H9 (cell line): ENCODE measurements around the gene NRBF2. TPM values are rescaled to one million over a fixed set of nuclear protein-coding genes. Genes with fewer than 3 reads are reported as not detected.

Experiments used
- DNase-seq: peaks from one replicate; pipeline ENCODE4 v3.0.0-alpha.2; 2017
- H2AFZ ChIP-seq: one replicate; pipeline ENCODE4 v1.6.1; 2013; ENCODE audit warnings: mild to moderate bottlenecking, low read length, control low read depth, moderate library complexity
- H2AK5ac ChIP-seq: 2 replicates; pipeline ENCODE4 v1.6.1; 2013; ENCODE audit warnings: low read length, control low read depth, mixed read lengths; ENCODE audit not compliant: insufficient read length
- H2BK120ac ChIP-seq: one replicate; pipeline ENCODE4 v1.6.1; 2013; ENCODE audit warnings: low read depth, mild to moderate bottlenecking, low read length, control low read depth, inconsistent platforms; ENCODE audit not compliant: poor library complexity, severe bottlenecking
- H2BK12ac ChIP-seq: 2 replicates; pipeline ENCODE4 v1.6.1; 2013; ENCODE audit warnings: low read length, control low read depth, mixed read lengths, low read depth; ENCODE audit not compliant: insufficient read length
- H2BK15ac ChIP-seq: 2 replicates; pipeline ENCODE4 v1.6.1; 2013; ENCODE audit warnings: low read depth, low read length, control low read depth
- H2BK20ac ChIP-seq: one replicate; pipeline ENCODE4 v1.6.1; 2013; ENCODE audit warnings: low read depth, mild to moderate bottlenecking, low read length, control low read depth, inconsistent platforms; ENCODE audit not compliant: poor library complexity, severe bottlenecking
- H2BK5ac ChIP-seq: 2 replicates; pipeline ENCODE4 v1.6.1; 2013; ENCODE audit warnings: low read length, control low read depth, mixed read lengths; ENCODE audit not compliant: insufficient read length
- H3K14ac ChIP-seq: 2 replicates; pipeline ENCODE4 v1.6.1; 2013; ENCODE audit warnings: low read length, control low read depth; ENCODE audit not compliant: insufficient read depth
- H3K18ac ChIP-seq: 2 replicates; pipeline ENCODE4 v1.6.1; 2013; ENCODE audit warnings: low read depth, mild to moderate bottlenecking, mixed read lengths, low read length, control low read depth; ENCODE audit not compliant: insufficient read length
- H3K23ac ChIP-seq: 2 replicates; pipeline ENCODE4 v1.6.1; 2013; ENCODE audit warnings: low read length, control low read depth, mixed read lengths, low read depth; ENCODE audit not compliant: insufficient read length
- H3K23me2 ChIP-seq: 2 replicates; pipeline ENCODE4 v1.6.1; 2013; ENCODE audit warnings: low read depth, mild to moderate bottlenecking, mixed read lengths, low read length, control low read depth; ENCODE audit not compliant: insufficient read length, poor library complexity, severe bottlenecking
- H3K27ac ChIP-seq: 2 replicates; pipeline ENCODE4 v1.5.1; 2013; ENCODE audit warnings: low read length, control low read depth, mixed read lengths, low read depth; ENCODE audit not compliant: insufficient read length
- H3K27me3 ChIP-seq: 2 replicates; pipeline ENCODE4 v1.6.1; 2013; ENCODE audit warnings: low read length, control low read depth, inconsistent platforms; ENCODE audit not compliant: insufficient read depth
- H3K4ac ChIP-seq: 2 replicates; pipeline ENCODE4 v1.6.1; 2013; ENCODE audit warnings: low read depth, mild to moderate bottlenecking, control low read depth, inconsistent platforms, low read length, moderate library complexity
- H3K4me1 ChIP-seq: 2 replicates; pipeline ENCODE4 v1.6.1; 2013; ENCODE audit warnings: low read length, control low read depth, inconsistent platforms; ENCODE audit not compliant: insufficient read depth
- H3K4me2 ChIP-seq: 2 replicates; pipeline ENCODE4 v1.6.1; 2013; ENCODE audit warnings: low read length, control low read depth, mixed read lengths; ENCODE audit not compliant: insufficient read length, insufficient read depth
- H3K56ac ChIP-seq: 2 replicates; pipeline ENCODE4 v1.6.1; 2013; ENCODE audit warnings: low read depth, mild to moderate bottlenecking, mixed read lengths, low read length, control low read depth; ENCODE audit not compliant: insufficient read length
- H3K79me1 ChIP-seq: 2 replicates; pipeline ENCODE4 v1.6.1; 2013; ENCODE audit warnings: low read depth, mild to moderate bottlenecking, moderate library complexity, low read length, control low read depth, inconsistent platforms; ENCODE audit not compliant: insufficient read depth, poor library complexity, severe bottlenecking
- H3K79me2 ChIP-seq: 2 replicates; pipeline ENCODE4 v1.6.1; 2013; ENCODE audit warnings: low read length, control low read depth, inconsistent platforms; ENCODE audit not compliant: insufficient read depth
- H3K9ac ChIP-seq: 2 replicates; pipeline ENCODE4 v1.6.1; 2013; ENCODE audit warnings: low read length, control low read depth, mixed read lengths; ENCODE audit not compliant: insufficient read length; ENCODE audit errors: extremely low read depth
- H3K9me3 ChIP-seq: one replicate; pipeline ENCODE4 v1.6.1; 2013; ENCODE audit warnings: low read depth, low read length, inconsistent platforms; ENCODE audit not compliant: control insufficient read depth
- H3T11ph ChIP-seq: one replicate; pipeline ENCODE4 v1.6.1; 2013; ENCODE audit warnings: mild to moderate bottlenecking, low read length, control low read depth, inconsistent platforms
- H4K20me1 ChIP-seq: one replicate; pipeline ENCODE4 v1.6.1; 2013; ENCODE audit not compliant: control insufficient read depth, insufficient read length, insufficient read depth
- H4K5ac ChIP-seq: 2 replicates; pipeline ENCODE4 v1.6.1; 2013; ENCODE audit warnings: low read depth, mild to moderate bottlenecking, mixed read lengths, low read length, control low read depth; ENCODE audit not compliant: insufficient read length
- H4K8ac ChIP-seq: replicated peaks from 2 replicates; pipeline ENCODE4 v1.6.1; 2013; ENCODE audit warnings: low read length, control low read depth, mixed read lengths, low read depth; ENCODE audit not compliant: insufficient read length
- H4K91ac ChIP-seq: 2 replicates; pipeline ENCODE4 v1.6.1; 2013; ENCODE audit warnings: low read depth, mild to moderate bottlenecking, moderate library complexity, mixed read lengths, low read length, control low read depth; ENCODE audit not compliant: insufficient read length
- H3K27ac Mint-ChIP-seq, 3 experiments: 2 replicates in 2 of 3; 3 replicates in 1 of 3; pipeline ENCODE4 v1.8.0; 2020 to 2021; ENCODE audit warnings: mixed read lengths in 3 of 3, mild to moderate bottlenecking in 1 of 3, moderate library complexity in 1 of 3
- H3K27me3 Mint-ChIP-seq: 2 replicates; pipeline ENCODE4 v1.8.0; 2021; ENCODE audit warnings: low read depth, mild to moderate bottlenecking, moderate library complexity, mixed read lengths
- H3K36me3 Mint-ChIP-seq, 3 experiments: 2 replicates in 2 of 3; 3 replicates in 1 of 3; pipeline ENCODE4 v1.8.0; 2020 to 2021; ENCODE audit warnings: low read depth in 3 of 3, mixed read lengths in 3 of 3; ENCODE audit not compliant: insufficient read depth in 1 of 3
- H3K4me1 Mint-ChIP-seq, 2 experiments: 2 replicates each; pipeline ENCODE4 v1.8.0; 2020; ENCODE audit warnings: mixed read lengths in 2 of 2
- H3K4me3 Mint-ChIP-seq, 2 experiments: 2 replicates in 1 of 2; 3 replicates in 1 of 2; pipeline ENCODE4 v1.8.0; 2020 to 2021; ENCODE audit warnings: mild to moderate bottlenecking in 2 of 2, mixed read lengths in 2 of 2, moderate library complexity in 1 of 2
- H3K9me3 Mint-ChIP-seq, 2 experiments: 2 replicates in 1 of 2; 3 replicates in 1 of 2; pipeline ENCODE4 v1.8.0; 2020; ENCODE audit warnings: mild to moderate bottlenecking in 2 of 2, mixed read lengths in 2 of 2, moderate library complexity in 1 of 2
- CTCF ChIP-seq: fragments of 200-600 bp; sonication (generic); conservative IDR thresholded peaks from 3 replicates; pipeline ENCODE4 v1.8.0; 2021; ENCODE audit warnings: antibody characterized with exemption, mild to moderate bottlenecking
- WGBS: extraction: QIAGEN DNeasy Blood & Tissue Kit; methylation state at CpG from one replicate; pipeline ENCODE4 v1.1.7; 2013; ENCODE audit warnings: missing lambda C conversion rate, low lambda C conversion rate, mixed read lengths; ENCODE audit not compliant: insufficient read length; ENCODE audit errors: extremely low coverage; 5-methylcytosine and 5-hydroxymethylcytosine counted together
- total RNA-seq: library from RNA; stranded (reverse); gene quantifications from 2 replicates; pipeline ENCODE4 v1.2.1, GENCODE V29; 2021

The NRBF2 gene
- total RNA-seq, 1 experiment from 2014 or later = 30.1 TPM

GRCh38 chr10:63128443-63128842, 4.7 kb upstream of the NRBF2 start:
- H3K27me3 Mint-ChIP-seq = peaks cover 3% of the 10 kb centered on the region; the same call in 1 of the 2 replicates
- H3K36me3 Mint-ChIP-seq = peaks cover 0 to 17% (median 8%) of the 10 kb centered on the region in 3 experiments; a peak in 5 of 7 replicates
- no peaks in the 10 kb centered on the region for H3K79me2 ChIP-seq

More at GRCh38 chr10:63128443-63128842, 4.7 kb upstream of the NRBF2 start:
- DNase-seq = no peak
- TF ChIP-seq CTCF = no peak
- H4K5ac ChIP-seq = no peak overlapping the region
- H3K18ac ChIP-seq = no peak overlapping the region
- Mint-ChIP-seq H3K4me3 (no peak overlapping the region), H3K4me1 (peaks cover 9 to 10% of the 10 kb centered on the region in 2 experiments), H3K27ac (0 out of 7 replicates have a peak overlapping the region, but pooled peaks of 1 of the 3 experiments have one; percentile 29), H3K9me3 (peaks cover 17 to 18% of the 10 kb centered on the region in 2 experiments; a peak in 4 of 5 replicates)
- H4K8ac ChIP-seq = no peak overlapping the region
- H3K9me3 ChIP-seq = no peaks in the 10 kb centered on the region
- H3K9ac ChIP-seq = no peak overlapping the region
- no peak overlapping the region for H4K91ac ChIP-seq
- no peaks in the 10 kb centered on the region for H3K23me2 ChIP-seq
- H3K14ac ChIP-seq = no peak overlapping the region
- no peak overlapping the region for H3K27ac ChIP-seq
- H2BK5ac ChIP-seq = no peak overlapping the region
- no peak overlapping the region for H3T11ph ChIP-seq
- no peak overlapping the region for H2AFZ ChIP-seq
- no CpG with 5 or more reads among the region's 4 CpGs for WGBS
- no peak overlapping the region for H3K4me2 ChIP-seq
- no peaks in the 10 kb centered on the region; the same call in 1 of the 2 replicates for H3K4me1 ChIP-seq
- H2BK15ac ChIP-seq = no peak overlapping the region
- no peak overlapping the region for H2AK5ac ChIP-seq
- H4K20me1 ChIP-seq = no peaks in the 10 kb centered on the region
- no peak overlapping the region for H2BK20ac ChIP-seq
- no peak overlapping the region for H2BK120ac ChIP-seq
- H3K27me3 ChIP-seq = no peaks in the 10 kb centered on the region
- no peaks in the 10 kb centered on the region for H3K79me1 ChIP-seq
- no peak overlapping the region for H3K56ac ChIP-seq
- no peak overlapping the region for H3K23ac ChIP-seq
- no peak overlapping the region for H2BK12ac ChIP-seq
- H3K4ac ChIP-seq = no peak overlapping the region
